Stomach (tissue), 4 donors: ENCODE measurements around the gene GRWD1.

Source experiments
- CTCF ChIP-seq, 7 experiments: fragments of 450-650 bp in 4 of 7; fragments of 200-600 bp in 3 of 7; sonication (generic) in 3 of 7; IDR thresholded peaks; one replicate each; pipeline ENCODE4 v1.5.1; 2016 to 2019; ENCODE audit warnings: antibody characterized with exemption in 7 of 7, control low read depth in 2 of 7, mild to moderate bottlenecking in 1 of 7
- EP300 ChIP-seq: sonication (generic); formaldehyde crosslinking; IDR thresholded peaks from one replicate; pipeline ENCODE4 v1.6.1; 2017; ENCODE audit warnings: antibody characterized with exemption
- POLR2AphosphoS5 ChIP-seq, 3 donors: sonication (generic); formaldehyde crosslinking; IDR thresholded peaks; one replicate each; pipeline ENCODE4 v1.6.1; 2016; ENCODE audit warnings: antibody characterized with exemption in 3 of 3

GRCh38 chr19:48499316-48500090 is 53.7 kb downstream of the GRWD1 start:
- TF ChIP-seq CTCF (IDR thresholded peaks at IDR 0.05) (no peak), EP300 (no peak), POLR2AphosphoS5 (IDR thresholded peaks at IDR 0.05) (no peak)
